Suprapubic skin (tissue), 3 donors: ENCODE data around the gene SEPTIN8.

Experiments
- POLR2A ChIP-seq, 2 donors: fragments of 450-650 bp; IDR thresholded peaks; one replicate each; pipeline ENCODE4 v1.6.1; 2017; ENCODE audit warnings: antibody characterized with exemption in 2 of 2, mild to moderate bottlenecking in 2 of 2, moderate library complexity in 2 of 2
- TF ChIP-seq, protein P1 (sequence below), 2 donors: fragments of 200-600 bp in 1 of 2; fragments of 450-650 bp in 1 of 2; sonication (generic) in 1 of 2; IDR thresholded peaks; one replicate each; pipeline ENCODE4 v1.5.1; 2016 to 2019; ENCODE audit warnings: antibody characterized with exemption in 2 of 2, mild to moderate bottlenecking in 1 of 2, moderate library complexity in 1 of 2

DNA sequence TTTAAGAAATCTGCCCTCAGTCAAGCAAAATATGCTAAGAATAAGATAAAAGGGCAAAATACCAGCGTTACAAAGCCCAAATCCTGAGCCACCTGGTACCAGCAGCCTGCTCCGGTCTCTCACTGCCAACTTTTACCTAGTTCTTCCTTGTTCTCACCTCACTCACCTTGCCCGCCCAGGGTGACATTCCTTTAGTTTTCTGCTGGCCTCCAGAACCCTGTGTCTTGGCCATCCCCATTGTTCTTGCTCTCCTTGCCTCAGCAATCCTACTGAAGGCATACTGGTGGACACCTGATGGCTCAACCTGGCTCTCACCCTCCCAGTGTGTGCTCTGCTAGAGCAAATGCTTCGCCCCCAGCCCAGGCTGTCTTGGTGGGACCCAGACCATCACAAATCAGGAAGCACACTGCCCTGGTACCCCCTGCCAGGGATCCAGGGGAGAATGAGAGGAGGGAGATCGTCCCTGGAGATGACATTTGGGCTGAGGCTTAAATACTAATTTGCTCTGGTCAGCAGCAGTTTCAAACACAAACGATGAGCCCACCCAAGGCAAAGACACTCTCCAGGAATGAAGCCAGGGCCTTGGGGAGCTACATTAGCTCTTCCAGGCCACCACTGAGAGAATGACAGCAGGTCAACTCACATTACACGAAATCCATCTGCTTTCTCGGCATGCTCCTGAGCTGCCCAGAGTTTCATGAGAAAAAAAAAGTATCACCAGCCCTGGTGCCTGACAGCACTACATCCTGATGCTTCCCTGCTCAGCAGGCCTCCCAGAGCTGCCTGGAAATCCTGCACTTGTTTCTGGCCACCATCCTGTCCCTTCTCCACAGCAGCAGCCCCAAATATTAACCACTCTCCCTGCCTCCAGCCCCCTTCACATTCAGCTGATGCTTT lies 12.2 kb upstream of the SEPTIN8 start:
- TF ChIP-seq, protein P1, sequence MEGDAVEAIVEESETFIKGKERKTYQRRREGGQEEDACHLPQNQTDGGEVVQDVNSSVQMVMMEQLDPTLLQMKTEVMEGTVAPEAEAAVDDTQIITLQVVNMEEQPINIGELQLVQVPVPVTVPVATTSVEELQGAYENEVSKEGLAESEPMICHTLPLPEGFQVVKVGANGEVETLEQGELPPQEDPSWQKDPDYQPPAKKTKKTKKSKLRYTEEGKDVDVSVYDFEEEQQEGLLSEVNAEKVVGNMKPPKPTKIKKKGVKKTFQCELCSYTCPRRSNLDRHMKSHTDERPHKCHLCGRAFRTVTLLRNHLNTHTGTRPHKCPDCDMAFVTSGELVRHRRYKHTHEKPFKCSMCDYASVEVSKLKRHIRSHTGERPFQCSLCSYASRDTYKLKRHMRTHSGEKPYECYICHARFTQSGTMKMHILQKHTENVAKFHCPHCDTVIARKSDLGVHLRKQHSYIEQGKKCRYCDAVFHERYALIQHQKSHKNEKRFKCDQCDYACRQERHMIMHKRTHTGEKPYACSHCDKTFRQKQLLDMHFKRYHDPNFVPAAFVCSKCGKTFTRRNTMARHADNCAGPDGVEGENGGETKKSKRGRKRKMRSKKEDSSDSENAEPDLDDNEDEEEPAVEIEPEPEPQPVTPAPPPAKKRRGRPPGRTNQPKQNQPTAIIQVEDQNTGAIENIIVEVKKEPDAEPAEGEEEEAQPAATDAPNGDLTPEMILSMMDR (IDR thresholded peaks at IDR 0.05), result no peak
- no peak for TF ChIP-seq POLR2A (IDR thresholded peaks at IDR 0.05)
